A549 (cell line): ENCODE results near the gene ADCY4.

Source experiments
- CHD4 ChIP-seq: fragments of 200-600 bp; sonication (generic); IDR thresholded peaks from 2 replicates; pipeline ENCODE4 v1.6.1; 2016; ENCODE audit warnings: antibody characterized with exemption, mild to moderate bottlenecking, borderline replicate concordance
- CTCF ChIP-seq: fragments of >200 bp; sonication (Bioruptor Twin); formaldehyde crosslinking; IDR thresholded peaks from 3 replicates; pipeline ENCODE4 v1.5.1; 2016
- EP300 ChIP-seq, 2 experiments: fragments of >200 bp; sonication (Bioruptor Twin); formaldehyde crosslinking; IDR thresholded peaks; 2 replicates in 1 of 2; 3 replicates in 1 of 2; pipeline ENCODE4 v1.6.1; 2016 to 2017
- FOSL2 ChIP-seq, 2 experiments: fragments of 450-650 bp in 1 of 2; fragments of >200 bp in 1 of 2; sonication (Bioruptor Twin) in 1 of 2; formaldehyde crosslinking; IDR thresholded peaks; 2 replicates each; pipeline versions ENCODE4 v1.5.0 to v1.6.1; 2016 to 2020; ENCODE audit warnings: mild to moderate bottlenecking in 1 of 2, moderate library complexity in 1 of 2
- POLR2A ChIP-seq: IDR thresholded peaks from 2 replicates; pipeline ENCODE4 v1.6.1; 2012; ENCODE audit warnings: mild to moderate bottlenecking, low read length
- RAD21 ChIP-seq, 2 experiments: fragments of >200 bp in 1 of 2; sonication (Bioruptor Twin) in 1 of 2; formaldehyde crosslinking in 1 of 2; IDR thresholded peaks in 1 of 2; conservative IDR thresholded peaks in 1 of 2; 2 replicates in 1 of 2; 3 replicates in 1 of 2; pipeline ENCODE4 v1.6.1; 2012 to 2018; ENCODE audit warnings: inconsistent platforms in 1 of 2
- RCOR1 ChIP-seq: fragments of 150-350 bp; IDR thresholded peaks from 2 replicates; pipeline ENCODE4 v1.6.1; 2014; ENCODE audit warnings: antibody characterized with exemption, low read length, low read depth
- SMC3 ChIP-seq: fragments of >200 bp; sonication (Bioruptor Twin); formaldehyde crosslinking; IDR thresholded peaks from 3 replicates; pipeline ENCODE4 v1.6.1; 2018; ENCODE audit warnings: inconsistent platforms
- TP53 ChIP-seq: fragments of 250-450 bp; sonication (Bioruptor Pico); IDR thresholded peaks from 2 replicates; pipeline ENCODE4 v1.5.0; 2021; ENCODE audit warnings: mild to moderate bottlenecking, moderate library complexity
- USF2 ChIP-seq: fragments of 450-650 bp; IDR thresholded peaks from 2 replicates; pipeline ENCODE4 v1.6.1; 2014; ENCODE audit warnings: antibody characterized with exemption
- TF ChIP-seq, protein P1 (sequence below): fragments of >200 bp; sonication (Bioruptor Twin); formaldehyde crosslinking; IDR thresholded peaks from 2 replicates; pipeline ENCODE4 v1.6.1; 2016

- peak; percentile 58 for TF ChIP-seq CTCF
- TF ChIP-seq RCOR1: no peak
- peak; percentile 48; the same call in 1 of the 3 replicates for TF ChIP-seq SMC3
- no peak for TF ChIP-seq POLR2A
- TF ChIP-seq EP300 (IDR thresholded peaks at IDR 0.05): no peak
- TF ChIP-seq RAD21 (conservative IDR thresholded peaks at IDR 0.05 in 1 of 2, IDR thresholded peaks at IDR 0.05 in 1 of 2): peak; percentile 28 to 33; a peak in 3 of 5 replicates
- no peak for TF ChIP-seq TP53 (CRISPR knock-in tag)
- TF ChIP-seq, protein P1, sequence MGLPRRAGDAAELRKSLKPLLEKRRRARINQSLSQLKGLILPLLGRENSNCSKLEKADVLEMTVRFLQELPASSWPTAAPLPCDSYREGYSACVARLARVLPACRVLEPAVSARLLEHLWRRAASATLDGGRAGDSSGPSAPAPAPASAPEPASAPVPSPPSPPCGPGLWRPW: no peak
- TF ChIP-seq FOSL2 (IDR thresholded peaks at IDR 0.05): no peak
- TF ChIP-seq FOSL2 (CRISPR knock-in tag; IDR thresholded peaks at IDR 0.05): no peak
- no peak for TF ChIP-seq CHD4
- no peak for TF ChIP-seq USF2
Measured at GRCh38 chr14:24297190-24297964, 37.5 kb downstream of the ADCY4 start.
